Measurements from ENCODE around the gene GPRC5C. TPM values are rescaled to one million over a fixed set of nuclear protein-coding genes. Genes with fewer than 3 reads are reported as not detected.

Gene GPRC5C, protein sequence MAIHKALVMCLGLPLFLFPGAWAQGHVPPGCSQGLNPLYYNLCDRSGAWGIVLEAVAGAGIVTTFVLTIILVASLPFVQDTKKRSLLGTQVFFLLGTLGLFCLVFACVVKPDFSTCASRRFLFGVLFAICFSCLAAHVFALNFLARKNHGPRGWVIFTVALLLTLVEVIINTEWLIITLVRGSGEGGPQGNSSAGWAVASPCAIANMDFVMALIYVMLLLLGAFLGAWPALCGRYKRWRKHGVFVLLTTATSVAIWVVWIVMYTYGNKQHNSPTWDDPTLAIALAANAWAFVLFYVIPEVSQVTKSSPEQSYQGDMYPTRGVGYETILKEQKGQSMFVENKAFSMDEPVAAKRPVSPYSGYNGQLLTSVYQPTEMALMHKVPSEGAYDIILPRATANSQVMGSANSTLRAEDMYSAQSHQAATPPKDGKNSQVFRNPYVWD
- total RNA-seq (2014; rRNA removed; shearing (Covaris generic); ENCODE audit: low replicate concordance) = 10.4 and 18.5 TPM in 2 replicates

DNA sequence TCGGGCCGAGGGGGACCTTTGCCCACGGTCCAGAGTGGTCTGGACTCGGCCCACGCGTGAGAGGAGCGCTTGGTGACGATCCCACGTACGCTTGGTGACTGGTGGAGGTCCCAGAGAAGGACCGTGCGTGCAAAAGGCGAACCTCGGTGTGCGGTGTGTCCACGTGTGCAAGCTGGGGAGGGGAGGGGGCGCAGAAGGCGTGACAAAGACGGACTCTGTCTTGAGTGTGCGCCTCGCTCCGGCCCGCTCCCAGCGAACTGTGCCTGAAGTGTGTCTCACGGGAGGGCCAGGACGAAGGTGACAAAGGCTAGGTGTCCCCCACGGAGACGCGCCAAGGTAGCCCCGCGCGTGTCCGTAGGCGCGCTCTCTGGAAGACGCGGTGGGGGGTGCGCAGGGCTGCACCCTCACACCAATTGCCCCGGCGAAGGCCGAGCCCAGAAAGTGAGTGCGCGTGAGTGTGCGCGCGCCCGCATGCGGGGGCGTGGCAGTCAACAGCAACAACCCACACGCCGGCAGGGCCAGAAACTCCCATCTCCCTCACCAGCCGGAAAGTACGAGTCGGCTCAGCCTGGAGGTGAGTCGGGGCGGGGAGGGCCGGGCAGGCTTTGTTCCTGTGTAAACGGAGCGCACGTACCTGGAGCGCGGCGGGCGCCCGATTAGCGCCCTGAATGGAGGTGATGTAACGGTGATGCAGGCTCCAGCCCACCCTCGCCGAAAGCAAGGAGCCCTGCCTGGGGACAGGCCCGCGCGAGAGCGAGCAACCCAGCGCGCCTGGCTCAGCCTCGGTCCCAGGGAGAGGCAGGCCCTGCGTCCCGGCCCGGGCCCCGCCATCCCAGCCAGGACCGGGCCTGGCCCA lies at the start of gene GPRC5C:
Gene GPRC5C, plus strand, starts transcription at position 521 of the 856 bp plus-strand sequence. CDS start 7,689 bp downstream, outside the sequence.
- Histone ChIP-seq H3K36me3 (no peaks in the 10 kb centered on the region), H3K27me3 (no peaks in the 10 kb centered on the region; the same call in 1 of the 2 replicates), H3K9me3 (no peaks in the 10 kb centered on the region; the same call in 1 of the 2 replicates), H3K4me3 (peak within 1 kb of the TSS; percentile 40)
- DNase-seq = peak; percentile 75

GRCh38 chr17:74383141-74383540 lies 48.7 kb upstream of the GPRC5C start:
- Histone ChIP-seq H3K9me3 (no peaks in the 10 kb centered on the region), H3K4me3 (no peak overlapping the region), H3K36me3 (no peaks in the 10 kb centered on the region), H3K27me3 (no peaks in the 10 kb centered on the region)
- no peak for DNase-seq

- Histone ChIP-seq H3K36me3 (no peaks in the 10 kb centered on the region), H3K27me3 (no peaks in the 10 kb centered on the region), H3K9me3 (no peaks in the 10 kb centered on the region), H3K4me3 (no peak overlapping the region)
- DNase-seq = no peak
Observed at GRCh38 chr17:74385201-74385600, 46.7 kb upstream of the GPRC5C start.

DNA sequence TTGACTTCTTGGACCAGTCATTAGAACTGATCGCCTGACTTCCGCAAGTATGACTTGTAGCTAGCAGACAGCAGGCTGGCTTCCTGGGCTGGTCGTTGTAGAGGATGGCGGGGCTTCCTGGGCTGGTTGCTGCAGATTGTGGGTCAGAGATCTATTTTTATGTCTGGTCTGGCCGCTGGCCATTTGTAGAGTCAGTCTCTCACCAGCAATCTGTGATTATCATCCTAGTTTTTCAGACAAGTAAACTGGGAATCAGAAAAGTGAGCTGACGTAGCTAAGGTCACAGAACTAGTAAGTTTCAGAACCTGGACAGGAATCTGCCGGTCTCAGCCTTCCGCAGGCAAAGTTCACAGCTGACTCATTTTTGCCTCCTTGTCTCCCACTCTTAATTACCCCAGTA lies 45.5 kb upstream of the GPRC5C start:
- Histone ChIP-seq H3K9me3 (no peaks in the 10 kb centered on the region), H3K27me3 (no peaks in the 10 kb centered on the region), H3K4me3 (no peak overlapping the region), H3K36me3 (no peaks in the 10 kb centered on the region)
- DNase-seq = peak; percentile 68

DNA sequence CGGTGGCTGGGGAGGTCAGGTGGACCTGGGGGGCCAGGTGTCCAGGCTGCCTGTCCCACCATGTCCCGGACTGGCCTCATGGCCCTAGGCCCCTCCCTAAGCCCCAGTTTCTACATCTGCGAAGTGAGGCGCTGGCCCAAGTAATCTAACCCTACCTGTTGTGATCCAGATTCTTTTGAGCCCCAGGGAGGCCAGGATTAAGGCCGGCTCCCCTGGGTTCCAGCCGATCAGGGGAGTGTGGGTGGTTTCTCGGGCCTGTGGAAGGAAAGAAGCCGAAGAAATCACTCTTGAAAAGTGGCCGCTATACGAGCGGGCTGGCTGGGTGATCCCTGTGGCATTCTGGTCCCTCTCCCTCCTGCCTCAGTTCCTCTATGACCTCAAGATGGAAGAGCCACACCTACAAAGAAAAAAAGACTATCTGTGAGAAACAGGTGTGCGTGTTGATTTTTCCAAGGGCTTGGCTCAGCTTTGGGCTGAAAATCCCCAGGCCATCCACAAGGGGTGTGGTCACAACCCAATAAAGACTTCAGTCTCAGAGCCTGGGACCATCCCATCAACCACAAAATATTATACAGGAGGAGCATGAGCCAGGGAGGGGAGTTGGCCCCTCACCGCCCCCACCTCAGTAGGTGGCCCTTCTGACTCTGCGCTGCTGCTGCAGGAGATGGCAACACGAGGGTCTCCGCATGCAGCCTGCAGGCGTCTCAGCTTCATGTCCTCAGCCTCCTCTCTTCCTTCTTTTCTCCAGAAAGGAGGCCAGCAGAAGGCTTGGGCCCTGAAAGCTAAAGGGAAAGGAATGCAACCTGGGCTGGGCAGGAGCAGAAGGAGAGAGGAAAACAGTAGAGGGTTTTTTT lies 44.3 kb upstream of the GPRC5C start:
- Histone ChIP-seq H3K36me3 (no peaks in the 10 kb centered on the region), H3K9me3 (no peaks in the 10 kb centered on the region), H3K27me3 (no peaks in the 10 kb centered on the region), H3K4me3 (no peak overlapping the region)
- no peak for DNase-seq

- Histone ChIP-seq H3K4me3 (no peak overlapping the region), H3K9me3 (no peaks in the 10 kb centered on the region), H3K27me3 (no peaks in the 10 kb centered on the region), H3K36me3 (no peaks in the 10 kb centered on the region)
- DNase-seq = no peak
Observed at GRCh38 chr17:74389084-74389753, 42.7 kb upstream of the GPRC5C start.

DNA sequence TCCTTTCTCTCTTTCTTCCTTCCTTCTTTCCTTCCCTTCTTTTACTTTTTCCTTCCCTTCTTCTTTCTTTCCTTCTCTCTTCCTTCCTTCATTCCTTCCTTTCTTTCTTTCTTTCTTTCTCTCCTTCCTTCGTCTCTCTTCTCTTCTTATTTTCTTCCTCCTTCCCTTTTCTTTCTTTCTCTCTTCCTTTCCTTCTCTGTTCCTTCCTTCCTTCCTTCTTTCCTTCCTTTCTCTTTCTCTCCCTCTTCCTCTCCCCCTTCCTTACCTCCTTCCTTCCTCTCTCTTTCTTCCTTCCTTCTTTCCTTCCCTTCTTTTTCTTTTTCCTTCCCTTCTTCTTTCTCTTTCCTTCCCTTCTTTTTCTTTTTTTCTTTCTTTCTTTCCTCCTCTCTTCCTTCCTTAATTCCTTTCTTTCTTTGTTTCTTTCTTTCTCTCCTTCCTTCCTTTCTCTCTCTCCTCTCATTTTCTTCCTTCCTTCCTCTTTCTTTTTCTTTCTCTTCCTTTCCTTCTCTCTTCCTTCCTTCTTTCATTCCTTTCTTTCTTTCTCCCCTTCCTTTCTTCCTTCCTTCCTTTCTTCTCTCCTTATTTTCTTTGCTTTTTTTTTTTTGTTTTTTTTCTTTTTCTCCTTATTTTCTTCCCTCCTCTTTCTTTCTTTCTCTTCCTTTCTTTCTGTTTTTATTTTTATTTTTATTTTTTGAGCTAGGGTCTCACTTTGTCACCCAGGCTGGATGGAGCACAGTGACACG lies 41.8 kb upstream of the GPRC5C start:
- H3K4me3 ChIP-seq = no peak overlapping the region
- no peaks in the 10 kb centered on the region for H3K36me3 ChIP-seq
- H3K9me3 ChIP-seq = no peaks in the 10 kb centered on the region
- no peak for DNase-seq
- no peaks in the 10 kb centered on the region for H3K27me3 ChIP-seq

DNA sequence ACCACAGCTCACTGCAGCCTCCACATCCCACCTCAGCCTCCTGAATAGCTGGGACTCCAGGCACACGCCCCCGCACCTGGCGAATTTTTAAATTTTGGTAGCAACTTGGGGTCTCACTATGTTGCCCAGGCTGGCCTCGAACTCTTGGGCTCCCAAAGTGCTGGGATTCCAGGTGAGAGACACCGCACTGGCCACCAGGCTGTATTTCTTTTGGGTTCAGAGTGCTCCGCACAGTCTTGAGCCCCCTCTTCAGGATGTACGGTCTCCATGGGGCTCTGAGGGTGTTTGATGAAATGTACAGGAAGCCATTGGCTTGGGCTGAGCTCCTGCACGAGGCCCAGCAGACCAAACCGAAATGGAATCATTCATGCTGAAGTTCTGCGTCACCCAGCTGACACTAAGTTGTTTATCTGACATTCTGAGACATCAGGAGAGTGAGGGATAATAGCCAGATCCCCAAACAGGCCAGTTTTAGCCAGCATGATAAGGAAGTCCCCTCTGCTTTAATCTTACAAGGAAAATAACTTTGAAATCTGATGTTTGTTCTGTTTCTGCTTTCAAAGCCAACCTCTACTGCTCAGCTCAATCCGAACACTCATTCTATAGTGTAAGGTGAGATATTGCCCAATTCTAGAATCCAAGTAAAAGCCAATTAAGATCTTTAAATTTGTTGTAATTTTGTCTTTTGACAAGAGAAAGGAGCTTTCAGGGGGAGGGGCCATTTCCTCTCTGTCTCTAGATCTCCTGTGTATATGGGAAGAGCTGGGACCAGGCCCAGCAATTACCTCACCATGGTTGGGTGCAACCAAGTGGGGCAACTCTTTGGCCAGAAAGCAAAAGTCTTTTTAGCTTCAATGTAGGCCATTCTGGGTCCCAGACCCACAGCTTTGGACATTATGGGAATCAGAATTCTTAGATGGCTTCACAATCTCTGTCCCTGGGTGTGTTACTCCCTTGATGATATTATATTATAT lies 40.9 kb upstream of the GPRC5C start:
- peak; percentile 42 for DNase-seq
- Histone ChIP-seq H3K27me3 (no peaks in the 10 kb centered on the region), H3K4me3 (no peak overlapping the region), H3K36me3 (no peaks in the 10 kb centered on the region), H3K9me3 (no peaks in the 10 kb centered on the region)

DNA sequence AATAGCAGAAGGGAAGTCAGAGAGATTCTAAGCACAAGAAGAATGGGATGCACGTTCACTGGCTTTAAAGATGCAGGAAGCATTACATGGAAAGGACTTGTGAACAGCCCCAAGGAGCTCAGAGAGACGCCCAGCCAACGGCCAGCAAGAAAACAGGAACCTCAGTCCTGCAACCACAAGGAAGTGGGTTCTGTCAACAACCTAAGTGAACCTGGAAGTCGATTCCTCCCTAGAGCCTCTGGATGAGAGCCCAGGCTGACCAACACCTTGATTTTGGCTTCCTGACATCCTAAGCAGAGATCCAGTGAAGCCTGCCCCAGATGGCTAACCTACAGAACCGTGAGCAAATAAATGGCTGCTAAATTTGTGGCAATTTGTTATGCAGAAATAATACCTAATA lies 40.1 kb upstream of the GPRC5C start:
- Histone ChIP-seq H3K36me3 (no peaks in the 10 kb centered on the region), H3K9me3 (no peaks in the 10 kb centered on the region), H3K4me3 (no peak overlapping the region), H3K27me3 (no peaks in the 10 kb centered on the region)
- no peak for DNase-seq

DNA sequence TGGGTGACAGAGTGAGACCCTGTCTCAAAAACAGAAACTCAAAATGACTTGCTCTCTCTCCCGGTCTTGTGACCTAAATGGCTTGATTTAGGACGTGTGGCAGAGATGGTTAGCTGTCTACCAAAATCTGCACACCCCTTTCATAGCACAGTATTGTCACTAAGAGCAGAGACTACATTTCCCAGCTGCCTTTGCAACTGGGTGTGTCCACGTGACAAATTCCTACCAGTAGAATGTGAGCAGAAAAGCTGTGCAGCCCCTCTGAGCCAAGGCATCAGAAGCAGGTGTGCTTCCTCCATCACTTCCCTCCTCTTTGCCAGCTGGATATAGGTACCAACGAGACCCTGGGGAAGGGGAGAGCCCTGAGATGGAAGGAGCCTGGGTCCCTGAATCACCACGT lies 39.0 kb upstream of the GPRC5C start:
- Histone ChIP-seq H3K36me3 (no peaks in the 10 kb centered on the region), H3K9me3 (no peaks in the 10 kb centered on the region), H3K27me3 (no peaks in the 10 kb centered on the region), H3K4me3 (no peak overlapping the region)
- no peak for DNase-seq

DNA sequence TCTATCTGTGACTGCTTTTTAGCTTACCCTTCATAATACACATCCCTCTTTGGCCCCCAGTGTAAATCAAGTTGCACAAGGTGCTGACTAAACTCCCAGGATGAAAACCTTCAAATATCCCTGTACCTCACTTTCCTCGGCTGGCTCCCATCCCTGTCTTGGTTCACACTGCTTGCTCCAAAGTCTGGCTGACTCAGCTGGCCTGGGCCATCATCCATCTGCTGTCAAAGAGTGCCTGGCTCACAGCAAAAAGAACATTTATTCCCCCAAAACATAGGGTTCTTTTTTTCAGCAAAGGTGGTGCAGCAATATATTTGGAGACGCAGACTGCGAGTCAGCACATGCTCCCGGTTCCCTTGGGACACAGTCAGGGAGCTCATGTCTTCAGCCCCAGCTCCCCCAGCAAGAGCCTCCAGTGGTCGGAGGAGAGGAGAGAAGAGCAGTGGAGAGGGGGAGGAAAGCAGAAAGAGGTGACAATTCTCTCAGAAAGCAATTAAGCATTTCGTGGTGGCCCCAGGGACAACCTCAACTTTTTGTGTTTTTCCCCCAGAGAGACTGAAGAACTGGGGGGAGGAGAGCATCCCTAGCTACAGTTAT lies 38.4 kb upstream of the GPRC5C start:
- DNase-seq = peak; percentile 54

DNA sequence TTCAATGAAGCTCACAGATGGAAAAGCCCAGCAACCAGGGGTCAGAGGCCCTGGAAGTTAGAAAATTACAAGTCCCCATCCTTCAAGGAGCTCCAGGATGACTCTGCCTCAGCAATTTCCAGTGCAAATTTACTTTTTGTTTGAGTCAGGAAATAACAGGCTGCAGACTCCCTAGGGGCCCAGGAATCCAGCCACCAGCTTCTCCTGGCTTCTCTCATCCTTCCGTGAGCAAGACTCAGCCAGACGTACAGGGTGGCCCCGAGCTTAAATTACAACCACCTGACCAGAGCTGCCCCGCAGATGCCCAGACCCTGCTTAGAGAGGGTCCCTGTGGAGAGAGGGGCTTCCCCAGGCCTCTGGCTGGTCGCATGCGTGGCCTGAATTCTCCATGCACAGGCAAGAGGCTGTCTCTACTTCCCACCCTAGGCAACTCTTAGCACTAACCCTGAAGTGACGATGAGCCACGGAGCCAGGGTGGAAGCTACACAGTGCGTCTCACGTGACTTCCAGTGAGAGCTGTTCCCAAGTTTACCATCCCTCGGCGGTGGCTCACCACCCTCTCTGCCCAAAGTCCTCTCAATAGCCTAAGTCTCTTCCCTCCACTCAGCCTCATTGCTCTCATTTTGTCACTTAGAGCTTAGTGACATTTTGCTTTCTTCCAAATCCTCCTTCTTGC lies 37.5 kb upstream of the GPRC5C start:
- Histone ChIP-seq H3K36me3 (no peaks in the 10 kb centered on the region), H3K27me3 (no peaks in the 10 kb centered on the region), H3K9me3 (no peaks in the 10 kb centered on the region), H3K4me3 (no peak overlapping the region)
- DNase-seq = no peak

More for the DNA sequence above, 38.4 kb upstream of the GPRC5C start:
- Histone ChIP-seq H3K27me3 (no peaks in the 10 kb centered on the region), H3K4me3 (no peak overlapping the region), H3K9me3 (no peaks in the 10 kb centered on the region), H3K36me3 (no peaks in the 10 kb centered on the region)

GRCh38 chr17:74394977-74395376 lies 36.9 kb upstream of the GPRC5C start:
- no peak for DNase-seq
- Histone ChIP-seq H3K36me3 (no peaks in the 10 kb centered on the region), H3K4me3 (no peak overlapping the region), H3K9me3 (no peaks in the 10 kb centered on the region), H3K27me3 (no peaks in the 10 kb centered on the region)

- no peaks in the 10 kb centered on the region for H3K27me3 ChIP-seq
- no peaks in the 10 kb centered on the region for H3K9me3 ChIP-seq
- DNase-seq = no peak
- no peaks in the 10 kb centered on the region for H3K36me3 ChIP-seq
- no peak overlapping the region for H3K4me3 ChIP-seq
Observed at GRCh38 chr17:74396567-74396966, 35.3 kb upstream of the GPRC5C start.

Measured in MG63 (cell line).